Measurements from ENCODE around the gene SLC25A45. TPM values are rescaled to one million over a fixed set of nuclear protein-coding genes. Genes with fewer than 3 reads are reported as not detected.
"Not testable (repeated sequence)": the region's sequence is repeated elsewhere in the genome, so short reads cannot be mapped to it uniquely, and the experiment has no call there.

Gene SLC25A45
- total RNA-seq, 1 experiment from 2014 or later: 2.9 TPM

DNA sequence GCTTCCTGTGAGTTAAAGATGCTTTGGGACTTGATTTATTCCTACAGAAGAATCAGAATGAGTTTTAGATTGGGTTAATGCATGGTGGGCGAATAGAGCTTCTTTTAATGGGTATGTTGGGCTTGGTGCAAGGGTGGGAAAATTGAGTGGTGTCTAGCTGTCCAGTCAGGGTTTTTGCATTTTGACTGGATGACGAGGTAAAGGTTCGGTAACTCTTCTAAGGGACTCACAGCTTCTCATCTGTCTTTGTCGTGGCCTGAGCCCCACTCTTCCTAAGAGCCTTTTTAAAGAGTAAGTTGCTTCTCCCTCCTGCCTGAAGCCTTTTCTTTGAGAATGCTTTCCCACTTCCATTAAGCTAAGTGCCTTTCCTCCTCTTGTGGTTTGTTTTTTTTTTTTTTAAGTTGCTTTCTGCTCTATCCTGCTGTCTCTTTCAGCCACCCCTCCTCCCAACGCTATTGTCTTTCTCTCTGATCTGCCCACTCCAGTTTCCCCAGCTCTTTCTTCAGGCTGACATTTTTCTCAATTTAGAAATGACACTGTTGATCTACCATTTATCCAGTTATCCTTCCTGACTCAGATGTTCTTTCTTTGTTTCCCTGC, 47.6 kb downstream of the SLC25A45 start:
- Mint-ChIP-seq H3K4me1 (ENCODE audit: low read depth, unreplicated experiment) (peaks cover 22% of the 10 kb centered on the region), H3K9me3 (ENCODE audit: low read depth, unreplicated experiment) (no peaks in the 10 kb centered on the region), H3K4me3 (ENCODE audit: low read depth, unreplicated experiment) (peak overlapping the region; percentile 86), H3K27ac (ENCODE audit: unreplicated experiment) (peak overlapping the region; percentile 2), H3K27me3 (ENCODE audit: unreplicated experiment) (no peaks in the 10 kb centered on the region), H3K36me3 (ENCODE audit: insufficient read depth, unreplicated experiment) (peaks cover 35% of the 10 kb centered on the region)
- CTCF ChIA-PET: interaction anchor here (0.7 to 4.3 kb wide), 5 partner anchors 15 to 60 kb away, joined by 3 to 61 read pairs (median 4); no protein-coding TSS in a partner anchor
- intact Hi-C loops (cut with micrococcal nuclease; ENCODE audit: unreplicated experiment): no loop called here
- no TSS peak for BruUV-seq (replicated peaks)
- TF ChIP-seq, protein P1, sequence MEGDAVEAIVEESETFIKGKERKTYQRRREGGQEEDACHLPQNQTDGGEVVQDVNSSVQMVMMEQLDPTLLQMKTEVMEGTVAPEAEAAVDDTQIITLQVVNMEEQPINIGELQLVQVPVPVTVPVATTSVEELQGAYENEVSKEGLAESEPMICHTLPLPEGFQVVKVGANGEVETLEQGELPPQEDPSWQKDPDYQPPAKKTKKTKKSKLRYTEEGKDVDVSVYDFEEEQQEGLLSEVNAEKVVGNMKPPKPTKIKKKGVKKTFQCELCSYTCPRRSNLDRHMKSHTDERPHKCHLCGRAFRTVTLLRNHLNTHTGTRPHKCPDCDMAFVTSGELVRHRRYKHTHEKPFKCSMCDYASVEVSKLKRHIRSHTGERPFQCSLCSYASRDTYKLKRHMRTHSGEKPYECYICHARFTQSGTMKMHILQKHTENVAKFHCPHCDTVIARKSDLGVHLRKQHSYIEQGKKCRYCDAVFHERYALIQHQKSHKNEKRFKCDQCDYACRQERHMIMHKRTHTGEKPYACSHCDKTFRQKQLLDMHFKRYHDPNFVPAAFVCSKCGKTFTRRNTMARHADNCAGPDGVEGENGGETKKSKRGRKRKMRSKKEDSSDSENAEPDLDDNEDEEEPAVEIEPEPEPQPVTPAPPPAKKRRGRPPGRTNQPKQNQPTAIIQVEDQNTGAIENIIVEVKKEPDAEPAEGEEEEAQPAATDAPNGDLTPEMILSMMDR (IDR thresholded peaks at IDR 0.05; ENCODE audit: unreplicated experiment): no peak
- DNase-seq: no peak

- intact Hi-C loops (cut with micrococcal nuclease; ENCODE audit: unreplicated experiment); H3K27me3 Mint-ChIP-seq (ENCODE audit: unreplicated experiment); H3K4me3 Mint-ChIP-seq (ENCODE audit: low read depth, unreplicated experiment); DNase-seq; H3K9me3 Mint-ChIP-seq (ENCODE audit: low read depth, unreplicated experiment); H3K27ac Mint-ChIP-seq (ENCODE audit: unreplicated experiment); BruUV-seq (replicated peaks): not testable (repeated sequence)
- Mint-ChIP-seq H3K4me1 (ENCODE audit: low read depth, unreplicated experiment) (peaks cover 18% of the 10 kb centered on the region), H3K36me3 (ENCODE audit: insufficient read depth, unreplicated experiment) (peaks cover 55% of the 10 kb centered on the region)
- CTCF ChIA-PET: interaction anchor here (0.7 to 4.3 kb wide), 3 partner anchors 9 to 243 kb away, joined by 3 to 61 read pairs (median 5); a partner anchor contains a TSS
These were observed 49.9 kb downstream of the SLC25A45 start for GRCh38 chr11:65332591-65332990.

GRCh38 chr11:65330544-65330943, 51.9 kb downstream of the SLC25A45 start:
- BruUV-seq (replicated peaks): no TSS peak
- no peak for DNase-seq
- no peak overlapping the region for H3K4me3 Mint-ChIP-seq (ENCODE audit: low read depth, unreplicated experiment)
- no peaks in the 10 kb centered on the region for H3K9me3 Mint-ChIP-seq (ENCODE audit: low read depth, unreplicated experiment)
- peaks cover 18% of the 10 kb centered on the region for H3K4me1 Mint-ChIP-seq (ENCODE audit: low read depth, unreplicated experiment)
- TF ChIP-seq, protein P1 (IDR thresholded peaks at IDR 0.05; ENCODE audit: unreplicated experiment): no peak
- no peak overlapping the region for H3K27ac Mint-ChIP-seq (ENCODE audit: unreplicated experiment)
- CTCF ChIA-PET: interaction anchor here (0.6 to 4.3 kb wide), 6 partner anchors 14 to 614 kb away, joined by 3 to 61 read pairs (median 21); no protein-coding TSS in a partner anchor
- no peaks in the 10 kb centered on the region for H3K27me3 Mint-ChIP-seq (ENCODE audit: unreplicated experiment)
- intact Hi-C loops (cut with micrococcal nuclease; ENCODE audit: unreplicated experiment): loop anchor here (1.0 kb wide), 1 partner anchor 55 kb away; no protein-coding TSS in a partner anchor
- H3K36me3 Mint-ChIP-seq (ENCODE audit: insufficient read depth, unreplicated experiment): peaks cover 58% of the 10 kb centered on the region

- H3K9me3 Mint-ChIP-seq (ENCODE audit: low read depth, unreplicated experiment): no peaks in the 10 kb centered on the region
- H3K4me3 Mint-ChIP-seq (ENCODE audit: low read depth, unreplicated experiment): no peak overlapping the region
- TF ChIP-seq, protein P1 (IDR thresholded peaks at IDR 0.05; ENCODE audit: unreplicated experiment): peak; percentile 69
- no peaks in the 10 kb centered on the region for H3K27me3 Mint-ChIP-seq (ENCODE audit: unreplicated experiment)
- DNase-seq: peak; percentile 87
- intact Hi-C loops (cut with micrococcal nuclease; ENCODE audit: unreplicated experiment): loop anchor here (1.0 kb wide), 1 partner anchor 55 kb away; no protein-coding TSS in a partner anchor
- H3K27ac Mint-ChIP-seq (ENCODE audit: unreplicated experiment): peak overlapping the region; percentile 83
- peaks cover 61% of the 10 kb centered on the region for H3K36me3 Mint-ChIP-seq (ENCODE audit: insufficient read depth, unreplicated experiment)
- no TSS peak for BruUV-seq (replicated peaks)
- peaks cover 13% of the 10 kb centered on the region for H3K4me1 Mint-ChIP-seq (ENCODE audit: low read depth, unreplicated experiment)
- CTCF ChIA-PET: interaction anchor here (0.6 to 2.7 kb wide), 6 partner anchors 14 to 565 kb away, joined by 3 to 59 read pairs (median 6); no protein-coding TSS in a partner anchor
These were observed 52.5 kb downstream of the SLC25A45 start for GRCh38 chr11:65329944-65330403.
